NB4 (cell line): ENCODE measurements around the gene PRR33.

Source experiments
- CTCF ChIP-seq: IDR thresholded peaks from one replicate; pipeline ENCODE4 v1.5.1; 2012; ENCODE audit warnings: low read depth, low read length
- MYC ChIP-seq: IDR thresholded peaks from 2 replicates; pipeline ENCODE4 v1.6.1; 2011; ENCODE audit warnings: low read depth, low read length
- POLR2A ChIP-seq: IDR thresholded peaks from 2 replicates; pipeline ENCODE4 v1.6.1; 2011; ENCODE audit warnings: mild to moderate bottlenecking; ENCODE audit not compliant: insufficient read length; ENCODE audit errors: extremely low read depth

- TF ChIP-seq CTCF (no peak), MYC (no peak), POLR2A (no peak)
Observed at GRCh38 chr11:1928470-1928890, 36.8 kb upstream of the PRR33 start.
